Adrenal gland (tissue), 12 donors: ENCODE measurements around the gene COX6B1. TPM values are rescaled to one million over a fixed set of nuclear protein-coding genes. Genes with fewer than 3 reads are reported as not detected.

Experiments used
- DNase-seq, 7 donors: peaks; one replicate each; pipeline ENCODE4 v3.0.0-alpha.2; 2019 to 2020
- H3K27ac ChIP-seq, 5 donors: fragments of 200-600 bp; sonication (generic) in 4 of 5; 1 replicate in 3 of 5; 2 replicates in 2 of 5; pipeline versions ENCODE4 v1.5.1 to v1.8.0; 2016 to 2020; ENCODE audit warnings: mild to moderate bottlenecking in 1 of 5
- H3K27me3 ChIP-seq: fragments of 200-600 bp; 2 replicates; pipeline ENCODE4 v1.8.0; 2021
- H3K36me3 ChIP-seq, 2 donors: fragments of 200-600 bp; replicated peaks in 1 of 2; 1 replicate in 1 of 2; 2 replicates in 1 of 2; pipeline versions ENCODE4 v1.5.1 to v1.8.0; 2018 to 2022
- H3K4me1 ChIP-seq, 2 donors: fragments of 200-600 bp; replicated peaks in 1 of 2; 1 replicate in 1 of 2; 2 replicates in 1 of 2; pipeline versions ENCODE4 v1.5.1 to v1.8.0; 2018 to 2021
- H3K4me3 ChIP-seq, 4 donors: fragments of 200-600 bp; sonication (generic) in 3 of 4; one replicate each; pipeline ENCODE4 v1.5.1; 2016 to 2018
- H3K9me3 ChIP-seq, 3 donors: fragments of 200-600 bp; sonication (generic) in 1 of 3; replicated peaks in 1 of 3; 1 replicate in 2 of 3; 2 replicates in 1 of 3; pipeline versions ENCODE4 v1.5.1 to v1.8.0; 2016 to 2021
- CTCF ChIP-seq, 6 experiments: fragments of 450-650 bp in 4 of 6; fragments of 200-600 bp in 2 of 6; sonication (generic) in 1 of 6; IDR thresholded peaks; 1 replicate in 5 of 6; 2 replicates in 1 of 6; pipeline versions ENCODE4 v1.5.1 to v1.8.0; 2016 to 2021; ENCODE audit warnings: antibody characterized with exemption in 6 of 6, mild to moderate bottlenecking in 2 of 6, moderate library complexity in 1 of 6
- POLR2A ChIP-seq, 2 donors: fragments of 450-650 bp; IDR thresholded peaks; one replicate each; pipeline ENCODE4 v1.6.1; 2017; ENCODE audit warnings: antibody characterized with exemption in 2 of 2, mild to moderate bottlenecking in 2 of 2, moderate library complexity in 1 of 2
- WGBS, 4 donors: extraction: QIAGEN DNeasy Blood & Tissue Kit in 2 of 4; methylation state at CpG; one replicate each; pipeline versions ENCODE4 v1.1.5 to v1.1.7; 2013 to 2017; 5-methylcytosine and 5-hydroxymethylcytosine counted together
- intact Hi-C, 2 donors: fragments of 100-400 bp; cut with DNase I; formaldehyde crosslinking; loops; one replicate each; pipeline versions ENCODE4 v1.14.1 to v1.15.0; 2022 to 2023
- polyA plus RNA-seq, 3 donors: library from polyadenylated mRNA; stranded (reverse); fragments of 200-250 nt in 2 of 3; fragments of 350-450 nt in 1 of 3; fragmentation: Illumina TruSeq in 1 of 3; extraction: RNeasy Lipid Tissue Mini Kit (QIAGEN cat#74804) in 1 of 3; gene quantifications; one replicate each; pipeline ENCODE4 v1.2.3, GENCODE V29; 2013 to 2014
- total RNA-seq, 9 donors: library from RNA; depleted of rRNA in 4 of 9; stranded (reverse); fragments of >200 nt in 4 of 9; fragments of 120-200 nt in 1 of 9; fragmentation: NEBNext Ultra II Directional in 1 of 9; extraction: Animal tissue kit (Norgen Biotek cat#: 25700) in 1 of 9; gene quantifications; one replicate each; pipeline versions ENCODE4 v1.1.0 to v1.2.4, GENCODE V29; 2013 to 2023
- donor health status: healthy with polysubstance abuse.
- donor health status: Bipolar disorder and iron deficiency.
- donor health status: DM: yes; HTN: yes; CAD: no.
- donor health status: DM: no; HTN: no; CAD: no.
- donor health status: DM: no; HTN: no; CAD: no.
- donor health status: DM: yes; HTN: yes; CAD: no.

COX6B1 gene
- total and polyA plus RNA-seq, 12 donors = 289 to 1,985 (median 530) TPM

GRCh38 chr19:35623327-35624010, 24.7 kb upstream of the COX6B1 start:
- intact Hi-C loops = no loop called here
- H3K36me3 ChIP-seq = no peaks in the 10 kb centered on the region
- no peaks in the 10 kb centered on the region for H3K27me3 ChIP-seq
- no peak overlapping the region for H3K4me3 ChIP-seq
- 87 to 91% (median 88%) methylated on average over 6 of the region's 6 CpGs for WGBS, 4 donors
- TF ChIP-seq CTCF (IDR thresholded peaks at IDR 0.05) (no peak), POLR2A (IDR thresholded peaks at IDR 0.05) (no peak)
- H3K27ac ChIP-seq = no peak overlapping the region
- H3K9me3 ChIP-seq = no peaks in the 10 kb centered on the region
- peaks cover 4% of the 10 kb centered on the region in 2 donors for H3K4me1 ChIP-seq
- DNase-seq = no peak

- WGBS, 4 donors = 8 to 10% (median 9%) methylated on average over 9 of the region's 9 CpGs
- intact Hi-C loops = no loop called here
- Histone ChIP-seq H3K9me3 (no peaks in the 10 kb centered on the region), H3K36me3 (peaks cover 0 to 33% of the 10 kb centered on the region in 2 donors), H3K27me3 (no peaks in the 10 kb centered on the region), H3K4me3 (peak overlapping the region in 3 of 4 donors; percentile 12 to 95 (median 76)), H3K27ac (peak overlapping the region; percentile 51 to 90 (median 87)), H3K4me1 (peaks cover 11 to 18% of the 10 kb centered on the region in 2 donors)
- DNase-seq = no peak
- TF ChIP-seq CTCF (IDR thresholded peaks at IDR 0.05) (no peak), POLR2A (IDR thresholded peaks at IDR 0.05) (no peak)
Measured at GRCh38 chr19:35628264-35628564, 19.9 kb upstream of the COX6B1 start.

GRCh38 chr19:35628565-35629331, 19.4 kb upstream of the COX6B1 start, which contains the start of gene RBM42:
Gene RBM42, plus strand, starts transcription at chr19:35629036. Its CDS starts 118 bp downstream, at chr19:35629154.
- 0% methylated on average over 23 to 56 of the region's 56 CpGs for WGBS, 4 donors
- Histone ChIP-seq H3K27ac (peak within 1 kb of the TSS; percentile 51 to 90 (median 87)), H3K36me3 (peaks cover 0 to 39% of the 10 kb centered on the region in 2 donors), H3K27me3 (no peaks in the 10 kb centered on the region), H3K9me3 (no peaks in the 10 kb centered on the region), H3K4me3 (peak within 1 kb of the TSS; percentile 38 to 95 (median 72)), H3K4me1 (peaks cover 11 to 18% of the 10 kb centered on the region in 2 donors)
- peak; percentile 96 to 99 (median 99) for DNase-seq
- TF ChIP-seq POLR2A (IDR thresholded peaks at IDR 0.05) (peak; percentile 42 to 89), CTCF (IDR thresholded peaks at IDR 0.05) (no peak)
- intact Hi-C loops = no loop called here

- peak overlapping the region; percentile 38 to 95 (median 72) for H3K4me3 ChIP-seq
- intact Hi-C loops = no loop called here
- TF ChIP-seq POLR2A (IDR thresholded peaks at IDR 0.05) = no peak
- no peak for TF ChIP-seq CTCF (IDR thresholded peaks at IDR 0.05)
- peaks cover 11 to 18% of the 10 kb centered on the region in 2 donors for H3K4me1 ChIP-seq
- peaks cover 0 to 44% of the 10 kb centered on the region in 2 donors for H3K36me3 ChIP-seq
- H3K27me3 ChIP-seq = no peaks in the 10 kb centered on the region
- WGBS, 4 donors = 0 to 5% (median 2%) methylated on average over 2 to 15 of the region's 15 CpGs
- no peaks in the 10 kb centered on the region for H3K9me3 ChIP-seq
- DNase-seq = no peak
- H3K27ac ChIP-seq = peak overlapping the region in 4 of 5 donors; percentile 72 to 88 (median 80)
Measured at GRCh38 chr19:35629332-35629633, 18.8 kb upstream of the COX6B1 start.
